HG03432 (cell line): ENCODE data around the gene ISX.
A peak's percentile ranks its signal among the peaks of the same experiment; 100 is the strongest.

Experiments used
- ATAC-seq: cut with Tn5 transposase; IDR thresholded peaks from one replicate; pipeline ENCODE4 v1.9.1; 2021; ENCODE audit warnings: mild to moderate bottlenecking, moderate library complexity; ENCODE audit not compliant: unreplicated experiment

The ISX gene

DNA sequence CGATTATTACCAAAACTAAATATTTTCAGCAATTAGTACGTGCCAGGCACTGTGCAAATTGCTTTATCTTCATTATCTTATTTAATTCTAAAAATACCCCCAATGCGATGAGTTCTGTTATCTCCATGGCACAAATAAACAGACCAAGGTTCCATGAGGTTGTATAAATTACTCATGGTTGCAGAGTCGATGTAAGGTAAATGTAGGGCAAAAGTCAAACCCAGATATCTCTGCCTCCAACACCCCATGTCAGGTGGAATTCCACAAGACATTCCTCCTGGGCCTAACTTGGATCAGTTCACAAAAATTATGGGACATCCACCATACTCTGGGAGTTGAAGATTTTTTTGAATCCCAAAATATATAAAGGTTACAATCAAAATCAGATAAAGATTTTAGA is 43.7 kb downstream of the ISX start:
- ATAC-seq, result no peak

DNA sequence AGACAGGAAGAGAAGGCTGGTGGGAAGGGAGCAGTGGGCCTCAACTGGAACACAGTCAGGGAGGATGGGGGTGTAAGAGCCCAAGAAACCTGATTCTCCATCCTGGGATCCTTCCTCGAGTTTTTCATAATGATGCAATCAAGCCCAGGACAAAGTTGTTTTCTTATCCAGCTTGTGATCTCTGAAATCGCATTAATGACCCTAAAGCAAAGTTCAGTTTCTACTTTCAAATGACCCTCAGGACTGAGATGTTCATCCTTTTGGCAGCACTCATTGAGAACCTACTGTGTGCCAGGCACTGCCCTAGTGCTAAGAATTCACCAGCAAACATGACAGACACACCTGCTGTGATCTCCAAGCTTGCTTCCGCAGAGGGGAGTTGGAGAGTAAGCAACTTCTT is 45.3 kb downstream of the ISX start:
- ATAC-seq, result no peak

DNA sequence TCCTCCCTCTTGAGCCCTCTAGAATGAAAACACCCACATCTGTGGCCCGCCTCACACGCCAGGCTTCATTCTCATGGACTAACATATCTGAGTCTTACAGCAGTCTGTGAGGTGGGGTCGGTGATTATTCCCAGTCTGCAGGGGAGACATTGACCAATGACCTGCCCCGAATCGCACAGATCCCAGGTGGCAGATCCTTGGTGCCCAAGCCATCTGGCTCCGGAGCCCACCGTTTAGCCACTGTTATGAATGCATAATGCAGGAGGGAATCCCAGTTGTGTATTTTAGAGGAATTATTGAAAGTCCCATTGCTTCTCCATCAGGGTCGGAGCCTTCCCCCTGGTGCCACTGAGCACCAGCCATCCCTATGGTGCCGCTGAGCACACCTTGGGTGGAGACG is 47.4 kb downstream of the ISX start:
- ATAC-seq, result no peak

GRCh38 chr22:35114131-35114980 is 48.4 kb downstream of the ISX start:
- ATAC-seq, result no peak

- no peak for ATAC-seq
Measured at GRCh38 chr22:35115515-35115914, 49.6 kb downstream of the ISX start.

DNA sequence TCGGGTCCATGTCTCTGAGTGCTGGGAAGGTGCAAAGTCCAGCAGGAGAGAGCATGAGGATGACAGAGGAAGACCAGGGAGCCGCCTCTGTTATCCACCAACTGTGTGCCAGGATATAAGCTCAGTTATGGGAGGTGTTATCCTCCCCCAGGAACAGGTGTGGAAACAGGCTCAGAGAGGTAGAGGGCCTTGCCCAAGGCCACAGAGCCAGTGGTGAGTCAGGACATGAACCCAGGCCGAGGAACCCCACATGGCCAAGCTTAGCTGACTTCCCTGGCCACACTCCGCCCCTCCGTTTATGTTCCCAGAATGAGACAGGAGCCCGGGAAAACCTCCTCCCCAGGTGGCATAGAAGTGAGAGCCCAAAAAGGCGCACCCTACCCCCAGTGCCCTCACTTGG is 50.3 kb downstream of the ISX start:
- ATAC-seq, result no peak

DNA sequence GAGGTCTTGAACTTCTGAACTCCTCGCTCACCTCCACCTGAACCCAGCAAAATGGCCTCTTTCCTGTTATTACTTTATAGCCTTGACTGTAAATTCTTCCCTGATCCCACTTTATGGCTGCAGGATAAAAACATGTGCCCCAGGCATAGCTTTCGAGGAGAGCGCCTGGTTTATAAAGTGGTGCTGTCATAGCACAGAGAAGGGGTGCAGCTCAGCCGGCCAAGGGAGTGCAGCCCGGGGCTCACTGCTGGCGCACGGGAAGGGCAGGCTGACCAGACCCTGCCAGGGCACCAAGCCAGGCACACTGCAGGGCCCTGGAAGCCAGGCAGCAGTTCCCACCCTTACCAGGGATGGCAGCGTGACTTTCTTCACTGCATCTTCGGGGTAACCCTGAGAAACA is 50.9 kb downstream of the ISX start:
- no peak for ATAC-seq

DNA sequence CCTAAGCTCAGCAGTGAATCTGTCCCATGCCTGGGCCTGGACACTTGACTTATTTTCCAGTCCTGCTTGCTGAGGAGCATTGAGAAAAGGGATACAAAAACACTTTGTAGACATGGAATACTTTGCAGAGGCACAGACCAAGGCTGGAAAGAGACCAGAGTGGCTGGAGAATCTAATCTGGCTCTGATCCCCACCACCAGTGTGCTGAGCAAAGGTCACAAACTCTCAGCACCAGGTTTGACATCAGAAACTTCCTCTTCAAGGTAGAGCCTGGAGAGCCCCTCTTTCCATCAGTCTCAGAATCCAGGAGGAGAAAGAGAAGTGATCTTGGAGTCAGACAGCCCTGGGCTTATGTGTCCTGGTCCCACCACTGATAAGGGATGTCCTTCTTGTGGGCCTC is 53.5 kb downstream of the ISX start:
- ATAC-seq, result no peak

GRCh38 chr22:35124691-35125219 is 58.8 kb downstream of the ISX start:
- no peak for ATAC-seq

DNA sequence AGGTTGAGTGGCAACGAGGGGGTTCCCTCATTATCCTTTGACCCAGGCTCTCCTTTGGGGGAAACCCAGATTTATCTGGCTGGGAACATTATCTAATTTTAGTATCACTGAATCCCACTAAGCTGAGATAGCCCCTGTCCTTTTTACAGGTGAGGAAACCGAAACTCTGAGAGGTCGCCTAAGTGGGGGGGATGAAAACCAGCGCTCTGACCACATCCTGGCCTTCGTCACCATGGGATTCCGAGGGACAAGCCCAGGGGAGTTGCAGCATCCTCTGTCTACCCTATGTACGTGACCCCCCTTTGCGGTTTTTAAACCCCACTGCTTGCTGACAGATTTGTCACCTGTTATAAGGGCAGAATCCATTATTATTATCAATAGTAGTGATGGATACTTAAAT is 61.0 kb downstream of the ISX start:
- peak; percentile 61 for ATAC-seq

DNA sequence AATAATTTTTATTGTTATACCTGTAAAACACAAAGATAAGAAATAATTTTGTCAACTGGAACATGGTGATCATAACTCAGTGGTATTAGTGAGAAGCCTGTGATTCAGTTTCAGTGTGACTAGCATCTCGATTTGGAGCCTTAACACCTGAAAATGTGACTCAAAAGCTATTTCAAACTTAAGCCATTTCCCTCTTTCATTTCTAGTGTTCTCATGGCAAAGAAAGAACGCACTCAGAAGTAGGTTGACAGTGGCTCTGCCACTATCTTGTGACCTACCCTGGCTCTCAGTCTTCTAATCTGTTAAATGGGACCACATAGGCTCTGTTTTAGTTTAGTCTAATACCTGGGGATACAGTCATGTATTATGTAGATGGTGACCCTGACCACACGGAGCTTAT is 62.7 kb downstream of the ISX start:
- ATAC-seq, result peak; percentile 50

GRCh38 chr22:35131525-35132000 is 65.6 kb downstream of the ISX start:
- no peak for ATAC-seq

GRCh38 chr22:35132568-35132967 is 66.6 kb downstream of the ISX start:
- no peak for ATAC-seq

- no peak for ATAC-seq
Measured at GRCh38 chr22:35133702-35134380, 67.9 kb downstream of the ISX start.

DNA sequence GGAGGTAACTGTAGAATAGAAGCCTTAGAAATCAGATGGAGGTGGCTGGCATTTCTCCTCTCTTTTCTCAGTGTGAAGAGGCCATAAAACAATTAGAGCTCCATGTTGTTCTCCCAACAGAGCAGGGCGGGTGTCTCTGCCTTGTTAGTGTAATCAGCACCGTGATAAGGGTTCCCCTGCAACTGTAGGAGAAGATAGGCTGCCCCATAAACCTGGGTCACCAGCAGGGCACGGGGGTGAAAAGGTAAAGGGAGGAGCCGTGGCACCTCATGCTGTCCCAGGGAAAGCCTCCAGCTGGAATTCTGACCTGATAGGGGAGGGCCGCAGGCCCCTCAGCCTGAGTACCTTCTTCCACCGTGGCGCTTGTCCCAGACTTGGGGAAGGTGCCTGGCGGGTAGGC is 68.7 kb downstream of the ISX start:
- ATAC-seq, result no peak

DNA sequence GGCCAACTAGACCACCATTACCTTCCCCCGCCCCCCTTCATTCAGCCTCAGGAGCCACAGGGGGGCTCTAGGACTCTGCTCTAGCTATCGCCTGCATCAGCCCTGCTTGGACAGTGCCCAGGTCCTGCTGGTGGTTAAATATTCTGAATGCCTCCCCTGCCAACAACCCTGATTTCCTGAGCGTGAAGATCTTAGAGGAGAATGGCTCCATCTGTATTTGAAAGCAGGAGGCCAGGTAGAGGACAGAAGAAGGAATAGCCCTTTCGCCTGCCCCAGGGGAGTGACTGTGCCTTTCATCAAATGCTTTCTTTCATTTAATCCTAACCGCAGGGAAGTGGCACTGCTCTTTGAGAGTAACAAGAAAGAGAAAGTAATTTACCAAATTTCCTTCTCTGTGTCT is 69.2 kb downstream of the ISX start:
- no peak for ATAC-seq
